Progenitor cell of endocrine pancreas (in vitro differentiated cells): ENCODE data around the gene CDKN2D. TPM values are rescaled to one million over a fixed set of nuclear protein-coding genes. Genes with fewer than 3 reads are reported as not detected.

ENCODE experiments used
- DNase-seq: peaks from one replicate; pipeline ENCODE4 v3.0.0; 2021; ENCODE audit warnings: low spot score; ENCODE audit not compliant: unreplicated experiment
- H3K27ac Mint-ChIP-seq: 2 replicates; pipeline ENCODE4 v1.8.0; 2021; ENCODE audit warnings: mild to moderate bottlenecking, moderate library complexity, mixed read lengths
- H3K27me3 Mint-ChIP-seq: 2 replicates; pipeline ENCODE4 v1.8.0; 2021; ENCODE audit warnings: mixed read lengths
- H3K36me3 Mint-ChIP-seq: 2 replicates; pipeline ENCODE4 v1.8.0; 2022; ENCODE audit warnings: mixed read lengths; ENCODE audit not compliant: insufficient read depth
- H3K4me1 Mint-ChIP-seq: 2 replicates; pipeline ENCODE4 v1.8.0; 2021; ENCODE audit warnings: low read depth, mixed read lengths
- H3K4me3 Mint-ChIP-seq: 2 replicates; pipeline ENCODE4 v1.8.0; 2021; ENCODE audit warnings: low read depth, mild to moderate bottlenecking, moderate library complexity, mixed read lengths
- H3K9me3 Mint-ChIP-seq: 2 replicates; pipeline ENCODE4 v1.8.0; 2021; ENCODE audit warnings: low read depth, mixed read lengths
- CTCF ChIP-seq: fragments of 200-600 bp; sonication (generic); IDR thresholded peaks from one replicate; pipeline ENCODE4 v1.5.0; 2021; ENCODE audit warnings: antibody characterized with exemption, mild to moderate bottlenecking; ENCODE audit not compliant: unreplicated experiment
- microRNA-seq: library from miRNA; unstranded; fragments of <30 nt; microRNA quantifications from one replicate; pipeline ENCODE4 v1.1.0, GENCODE V29; 2020; ENCODE audit warnings: borderline number of aligned reads; ENCODE audit not compliant: unreplicated experiment
- total RNA-seq: library from RNA; stranded (reverse); gene quantifications from 2 replicates; pipeline ENCODE4 v1.2.1, GENCODE V29; 2021

The CDKN2D gene
- total RNA-seq, 1 donor from 2014 or later, result 4.2 TPM

DNA sequence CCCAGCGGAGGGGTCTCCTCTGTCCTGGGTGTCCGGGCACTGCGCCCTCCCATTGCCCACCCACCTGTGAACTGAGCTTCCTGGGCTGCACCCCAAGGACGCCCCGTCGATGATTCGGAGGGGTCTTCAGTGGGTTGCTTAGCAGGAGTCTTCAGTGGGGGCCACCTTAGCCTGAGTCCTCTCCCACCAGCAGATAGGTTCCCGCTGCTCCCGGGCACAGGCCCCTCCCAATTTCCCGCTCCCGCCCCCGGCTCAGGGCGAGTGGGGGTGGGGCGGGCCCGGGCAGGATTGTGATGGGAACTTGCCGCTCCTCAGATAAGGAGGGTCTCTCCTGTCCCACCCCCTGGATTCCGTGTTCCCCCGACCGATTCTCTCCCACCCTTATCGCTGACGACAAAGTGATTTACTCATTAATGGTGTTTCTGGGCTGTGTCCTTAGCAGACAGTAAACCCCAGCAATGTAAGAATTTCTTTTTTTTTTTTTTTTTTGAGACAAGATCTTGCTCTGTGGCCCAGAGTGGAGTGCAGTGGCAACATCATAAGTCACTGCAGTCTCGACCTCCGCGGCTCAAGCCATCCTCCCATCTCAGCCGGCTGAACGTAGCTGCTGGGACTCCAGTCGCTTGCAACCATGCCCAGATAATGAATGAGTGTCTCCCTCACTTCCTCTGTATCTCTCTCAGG lies 50.9 kb downstream of the CDKN2D start:
- H3K27ac Mint-ChIP-seq, result no peak overlapping the region
- no peak for TF ChIP-seq CTCF
- no peaks in the 10 kb centered on the region for H3K36me3 Mint-ChIP-seq
- H3K4me3 Mint-ChIP-seq, result peak overlapping the region; percentile 64
- peaks cover 52% of the 10 kb centered on the region for H3K27me3 Mint-ChIP-seq
- DNase-seq, result no peak
- H3K9me3 Mint-ChIP-seq, result no peaks in the 10 kb centered on the region
- H3K4me1 Mint-ChIP-seq, result peaks cover 8% of the 10 kb centered on the region

DNA sequence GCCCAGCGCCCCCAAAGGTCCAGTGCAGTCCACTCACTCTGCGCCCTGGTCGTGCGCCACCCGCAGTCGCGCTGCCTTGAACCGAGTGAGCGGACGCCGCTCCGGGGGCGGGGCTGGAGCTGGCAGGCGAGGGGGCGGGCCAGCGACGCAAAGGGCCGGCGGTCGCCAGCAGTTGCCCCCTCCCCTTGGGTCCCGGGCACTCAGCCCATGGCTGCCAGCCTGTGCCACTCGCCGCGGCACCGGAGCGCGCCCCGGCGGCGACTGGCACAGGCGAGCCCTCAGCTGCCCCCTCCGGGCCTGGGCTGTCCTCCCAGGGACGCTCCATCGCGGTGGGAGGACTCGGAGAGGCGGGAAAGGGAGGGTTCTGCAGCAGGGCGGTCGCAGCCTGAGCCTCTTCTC lies 51.4 kb downstream of the CDKN2D start, which contains the start of gene S1PR5:
Gene S1PR5, minus strand, starts transcription at position 87 of the 399 bp plus-strand sequence. CDS start 2,436 bp downstream, outside the sequence.
- no peak for TF ChIP-seq CTCF
- DNase-seq, result peak; percentile 18
- Mint-ChIP-seq H3K4me1 (peaks cover 8% of the 10 kb centered on the region), H3K9me3 (no peaks in the 10 kb centered on the region), H3K27me3 (peaks cover 56% of the 10 kb centered on the region), H3K27ac (no peak within 1 kb of the TSS), H3K4me3 (peak within 1 kb of the TSS; percentile 67), H3K36me3 (no peaks in the 10 kb centered on the region)

GRCh38 chr19:10516671-10517286 lies 52.0 kb downstream of the CDKN2D start:
- Mint-ChIP-seq H3K27ac (no peak overlapping the region), H3K9me3 (no peaks in the 10 kb centered on the region), H3K4me3 (peak overlapping the region; percentile 67), H3K27me3 (peaks cover 56% of the 10 kb centered on the region), H3K36me3 (no peaks in the 10 kb centered on the region), H3K4me1 (peaks cover 8% of the 10 kb centered on the region)
- no peak for TF ChIP-seq CTCF
- no peak for DNase-seq

Small RNA genes lying within 50 kb of the gene (microRNA-seq; reads per million reads assigned to microRNA genes)
- not detected for gene MIR1238

Other genes with a start within 250 kb of the CDKN2D start
- gene RAVER1, start 235.4 kb downstream of the CDKN2D start, total RNA-seq, result 50.5 and 53.4 TPM in 2 replicates
- 5.1 and 6.3 TPM in 2 replicates for gene ICAM3, start 229.4 kb downstream of the CDKN2D start, total RNA-seq
- gene TYK2, start 188.4 kb downstream of the CDKN2D start, total RNA-seq, result 147 and 148 TPM in 2 replicates
- gene CDC37, start 165.4 kb downstream of the CDKN2D start, total RNA-seq, result 148 and 149 TPM in 2 replicates
- gene PDE4A, start 148.4 kb downstream of the CDKN2D start, total RNA-seq, result 0.72 and 0.87 TPM in 2 replicates
- 64.7 and 76.6 TPM in 2 replicates for gene KEAP1, start 65.6 kb downstream of the CDKN2D start, total RNA-seq
- not detected in 2 replicates for gene S1PR5, start 51.5 kb downstream of the CDKN2D start, total RNA-seq
- gene ATG4D, start 25.1 kb downstream of the CDKN2D start, total RNA-seq, result 44.9 and 52.6 TPM in 2 replicates
- gene KRI1, start 3.0 kb downstream of the CDKN2D start, total RNA-seq, result 32.1 and 35.0 TPM in 2 replicates
- gene AP1M2, start 18.3 kb upstream of the CDKN2D start, total RNA-seq, result 107 and 110 TPM in 2 replicates
- 159 and 164 TPM in 2 replicates for gene SLC44A2, start 56.6 kb upstream of the CDKN2D start, total RNA-seq
- 761 and 784 TPM in 2 replicates for gene ILF3, start 85.4 kb upstream of the CDKN2D start, total RNA-seq
- gene QTRT1, start 132.5 kb upstream of the CDKN2D start, total RNA-seq, result 53.9 and 59.3 TPM in 2 replicates
- 124 and 127 TPM in 2 replicates for gene DNM2, start 149.1 kb upstream of the CDKN2D start, total RNA-seq